C4-2B (cell line): ENCODE measurements around the gene ARL9.

Experiments used
- H3K27ac ChIP-seq: fragments of 450-650 bp; 2 replicates; pipeline ENCODE4 v1.5.1; 2017
- ZFX ChIP-seq: fragments of 450-650 bp; IDR thresholded peaks from 2 replicates; pipeline ENCODE4 v1.6.1; 2017
- TF ChIP-seq, protein P1 (sequence below): fragments of 450-650 bp; conservative IDR thresholded peaks from 2 replicates; pipeline ENCODE4 v1.5.1; 2017; ENCODE audit warnings: mild to moderate bottlenecking

Gene ARL9, protein sequence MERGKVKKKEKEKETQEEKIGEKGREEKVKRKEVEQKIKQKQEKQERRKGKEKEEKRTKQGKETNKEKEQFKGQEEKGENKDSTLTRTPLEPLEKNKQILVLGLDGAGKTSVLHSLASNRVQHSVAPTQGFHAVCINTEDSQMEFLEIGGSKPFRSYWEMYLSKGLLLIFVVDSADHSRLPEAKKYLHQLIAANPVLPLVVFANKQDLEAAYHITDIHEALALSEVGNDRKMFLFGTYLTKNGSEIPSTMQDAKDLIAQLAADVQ

DNA sequence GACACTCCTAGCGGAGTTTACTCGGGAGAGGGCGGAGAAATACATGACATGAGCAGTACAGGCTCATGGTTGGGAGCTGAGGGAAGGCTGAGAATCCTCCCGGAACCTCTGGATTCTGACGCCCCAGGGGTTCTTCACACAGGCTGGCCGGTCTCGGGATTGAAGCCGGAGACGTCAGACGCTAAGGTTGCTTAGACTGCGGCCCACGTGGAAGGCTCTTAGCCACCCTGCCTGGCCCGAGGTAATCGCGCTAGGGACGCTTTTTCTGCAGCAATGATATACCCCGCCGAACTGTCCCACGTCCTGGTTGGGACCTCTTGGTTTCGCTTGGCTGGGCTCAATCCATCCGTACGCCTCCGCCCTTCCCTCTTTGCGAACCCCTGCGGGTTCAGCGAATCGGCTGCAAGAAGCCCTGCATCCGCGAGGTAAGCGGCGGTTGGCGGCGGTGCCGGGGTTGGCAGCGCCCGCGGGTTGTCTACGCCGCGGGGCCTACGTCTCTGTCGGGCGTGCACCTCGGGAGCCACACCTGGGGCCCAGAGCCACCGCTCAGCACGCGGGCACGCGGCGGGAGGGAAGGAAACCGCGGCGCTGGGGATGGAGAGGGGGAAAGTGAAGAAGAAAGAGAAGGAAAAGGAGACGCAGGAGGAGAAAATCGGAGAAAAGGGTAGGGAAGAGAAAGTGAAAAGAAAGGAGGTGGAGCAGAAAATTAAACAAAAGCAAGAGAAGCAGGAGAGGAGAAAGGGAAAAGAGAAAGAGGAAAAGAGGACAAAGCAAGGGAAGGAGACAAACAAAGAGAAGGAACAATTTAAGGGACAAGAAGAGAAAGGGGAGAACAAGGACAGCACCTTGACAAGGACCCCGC is at the start of gene ARL9:
Gene ARL9, plus strand, starts transcription at position 523 of the 862 bp plus-strand sequence. Its CDS starts 72 bp downstream, at position 595.
- TF ChIP-seq, protein P1, sequence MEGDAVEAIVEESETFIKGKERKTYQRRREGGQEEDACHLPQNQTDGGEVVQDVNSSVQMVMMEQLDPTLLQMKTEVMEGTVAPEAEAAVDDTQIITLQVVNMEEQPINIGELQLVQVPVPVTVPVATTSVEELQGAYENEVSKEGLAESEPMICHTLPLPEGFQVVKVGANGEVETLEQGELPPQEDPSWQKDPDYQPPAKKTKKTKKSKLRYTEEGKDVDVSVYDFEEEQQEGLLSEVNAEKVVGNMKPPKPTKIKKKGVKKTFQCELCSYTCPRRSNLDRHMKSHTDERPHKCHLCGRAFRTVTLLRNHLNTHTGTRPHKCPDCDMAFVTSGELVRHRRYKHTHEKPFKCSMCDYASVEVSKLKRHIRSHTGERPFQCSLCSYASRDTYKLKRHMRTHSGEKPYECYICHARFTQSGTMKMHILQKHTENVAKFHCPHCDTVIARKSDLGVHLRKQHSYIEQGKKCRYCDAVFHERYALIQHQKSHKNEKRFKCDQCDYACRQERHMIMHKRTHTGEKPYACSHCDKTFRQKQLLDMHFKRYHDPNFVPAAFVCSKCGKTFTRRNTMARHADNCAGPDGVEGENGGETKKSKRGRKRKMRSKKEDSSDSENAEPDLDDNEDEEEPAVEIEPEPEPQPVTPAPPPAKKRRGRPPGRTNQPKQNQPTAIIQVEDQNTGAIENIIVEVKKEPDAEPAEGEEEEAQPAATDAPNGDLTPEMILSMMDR, result no peak
- no peak for TF ChIP-seq ZFX
- H3K27ac ChIP-seq, result no peak within 1 kb of the TSS

DNA sequence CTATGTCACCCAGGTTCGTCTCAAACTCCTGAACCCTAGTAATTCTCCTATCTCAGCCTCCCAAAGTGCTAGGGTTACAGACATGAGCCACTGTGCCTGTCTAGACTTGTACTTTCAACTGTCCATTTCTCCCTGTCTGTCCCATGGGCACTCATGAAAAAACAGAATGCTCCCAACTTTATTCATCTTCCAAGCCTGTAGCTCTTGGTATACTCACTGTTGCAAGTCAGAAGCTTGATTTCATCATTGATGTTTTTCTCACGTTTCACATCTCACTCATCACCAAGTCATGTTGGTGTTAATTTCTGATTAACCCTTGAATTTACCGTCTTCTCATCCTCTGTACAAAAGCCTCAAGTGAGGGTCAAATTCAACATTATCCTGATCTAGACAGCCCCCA is 45.5 kb upstream of the ARL9 start:
- H3K27ac ChIP-seq, result no peak overlapping the region
- TF ChIP-seq, protein P1, result no peak
- TF ChIP-seq ZFX, result no peak

DNA sequence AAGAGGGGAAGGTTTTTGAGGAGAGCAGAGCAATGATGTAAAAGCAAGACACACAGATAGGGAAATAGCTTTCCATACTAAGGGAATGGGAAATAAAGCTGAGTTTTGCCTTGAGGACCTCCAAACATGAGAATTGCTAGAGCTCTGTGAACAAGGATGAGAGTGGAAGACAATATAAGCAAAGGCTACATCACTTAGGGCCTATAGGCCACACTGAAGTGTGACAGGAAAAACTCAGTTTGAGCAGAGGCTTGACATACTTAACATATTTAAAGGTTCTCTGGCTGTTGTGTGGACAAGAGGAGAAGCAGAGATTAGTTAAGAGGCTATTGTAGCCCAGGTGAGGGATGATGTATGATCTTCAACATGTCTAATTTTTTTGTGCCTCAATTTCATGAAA is 43.4 kb upstream of the ARL9 start:
- H3K27ac ChIP-seq, result no peak overlapping the region
- no peak for TF ChIP-seq ZFX

DNA sequence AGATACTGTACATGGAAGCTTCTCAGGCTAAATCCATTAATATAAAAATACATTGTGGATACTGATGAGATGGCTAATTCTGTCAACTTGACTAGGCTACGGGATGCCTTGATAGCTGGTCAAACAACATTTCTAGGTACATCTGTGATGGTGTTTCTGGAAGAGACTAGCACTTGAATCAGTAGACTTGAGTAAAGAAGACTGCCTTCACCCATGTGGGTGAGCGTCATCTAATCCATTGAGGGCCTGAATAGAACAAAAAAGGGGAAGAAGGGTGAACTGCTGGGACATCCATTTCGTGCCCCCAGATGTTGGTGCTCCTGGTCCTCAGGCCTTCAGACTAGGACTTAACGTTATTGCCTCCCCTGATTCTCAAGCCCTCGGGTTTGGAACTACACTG is 41.9 kb upstream of the ARL9 start:
- TF ChIP-seq, protein P1, result no peak
- TF ChIP-seq ZFX, result no peak

DNA sequence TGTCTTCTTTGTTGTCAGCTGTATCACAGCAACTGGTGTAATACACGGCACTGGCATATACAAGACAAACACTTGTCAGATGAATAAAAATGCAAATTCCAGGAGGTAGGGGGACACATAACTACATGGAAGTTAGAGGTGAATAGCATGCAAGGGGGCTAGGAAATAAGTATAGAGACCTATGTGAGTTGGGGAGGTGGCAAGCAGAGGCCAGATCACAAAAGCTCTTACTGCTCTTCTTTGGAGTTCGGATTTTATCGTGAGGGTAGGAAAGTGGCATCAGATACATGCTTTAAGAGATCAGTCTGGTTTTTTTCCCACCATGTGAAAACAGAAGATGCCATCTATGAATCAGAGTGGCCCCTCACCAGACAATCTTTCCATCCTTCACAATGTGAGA is 41.0 kb upstream of the ARL9 start:
- no peak for TF ChIP-seq ZFX
- TF ChIP-seq, protein P1, result no peak
- no peak overlapping the region for H3K27ac ChIP-seq

More for the DNA sequence above, 41.9 kb upstream of the ARL9 start:
- H3K27ac ChIP-seq, result no peak overlapping the region

DNA sequence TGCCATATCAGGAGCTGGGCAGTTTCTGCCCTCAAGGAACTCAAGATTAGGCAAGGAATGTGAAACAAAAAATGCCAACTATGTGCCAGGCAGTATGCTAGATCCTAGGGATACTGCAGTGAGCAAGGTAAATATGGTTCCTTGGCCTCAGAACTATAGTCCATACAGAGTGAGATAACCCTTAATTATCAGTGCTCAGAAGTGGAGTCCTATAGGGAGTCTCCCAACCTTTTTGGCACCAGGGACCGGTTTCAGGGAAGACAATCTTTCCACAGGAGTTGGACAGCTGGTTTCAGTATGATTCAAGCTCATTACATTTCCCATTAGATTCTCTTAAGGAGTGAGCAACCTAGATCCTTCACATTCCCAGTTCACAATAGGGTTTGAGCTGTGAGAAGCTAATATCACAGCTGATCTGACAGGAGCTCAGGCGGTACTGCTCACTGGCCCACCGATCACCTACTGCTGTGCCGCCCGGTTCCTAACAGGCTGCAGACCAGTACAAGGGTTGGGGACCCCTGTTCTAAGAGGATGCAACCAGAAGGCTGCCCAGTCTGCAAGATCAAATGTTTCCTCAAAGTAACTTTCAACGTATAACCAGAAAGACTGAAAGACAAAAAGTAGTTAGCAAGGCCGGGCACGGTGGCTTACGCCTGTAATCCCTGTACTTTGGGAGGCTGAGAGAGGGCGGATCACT is 39.8 kb upstream of the ARL9 start:
- H3K27ac ChIP-seq, result peak overlapping the region; percentile 98
- TF ChIP-seq, protein P1, result no peak

DNA sequence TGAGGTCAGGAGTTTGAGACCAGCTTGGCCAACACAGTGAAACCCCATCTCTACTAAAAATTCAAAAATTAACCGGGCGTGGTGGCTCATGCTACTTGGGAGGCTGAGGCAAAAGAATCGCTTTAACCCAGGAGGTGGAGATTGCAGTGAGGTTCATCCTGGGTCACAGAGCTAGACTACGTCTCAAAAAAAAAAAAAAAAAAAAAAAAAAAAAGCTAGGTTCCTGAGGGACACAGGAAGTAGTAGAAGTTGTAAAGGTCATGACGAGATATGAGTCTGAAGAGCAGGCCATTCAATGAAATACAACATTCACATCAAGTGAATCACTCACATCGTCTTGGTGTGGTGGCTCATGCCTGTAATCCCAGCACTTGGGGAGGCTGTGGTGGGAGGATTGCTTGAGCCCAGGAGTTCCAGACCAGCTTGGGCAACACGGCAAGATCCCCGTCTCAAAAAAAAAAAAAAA is 39.3 kb upstream of the ARL9 start:
- peak overlapping the region; percentile 98 for H3K27ac ChIP-seq

DNA sequence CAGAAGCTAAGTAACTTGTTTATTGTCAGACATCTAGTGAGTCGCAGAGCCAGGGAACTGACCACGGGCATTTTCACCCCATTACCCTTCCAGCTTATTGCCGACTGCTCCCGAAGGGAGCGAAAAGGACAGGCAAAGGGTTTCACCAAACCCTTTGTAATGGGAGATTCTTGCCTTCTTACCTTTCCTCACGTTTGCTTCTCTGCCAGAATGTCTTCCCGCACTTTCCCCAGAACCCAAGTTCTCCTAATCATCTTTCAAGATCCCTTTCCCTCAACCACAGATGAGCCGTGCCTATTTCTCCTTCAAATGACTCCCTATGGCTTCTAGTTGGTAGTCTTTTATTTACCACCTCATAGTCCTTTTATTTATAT is 38.7 kb upstream of the ARL9 start:
- peak overlapping the region; percentile 98 for H3K27ac ChIP-seq
- TF ChIP-seq, protein P1, result no peak
- TF ChIP-seq ZFX, result no peak
